Endometrium (tissue), 2 donors: Measurements from ENCODE around the gene ZNF516.

ENCODE experiments used
- FAIRE-seq: peaks from 2 replicates; lab custom pipeline; 2012; peaks lifted over from hg19 to GRCh38; lab: Jason Lieb, UNC
- donor health status: control.
- donor health status: control.

ZNF516 gene

DNA sequence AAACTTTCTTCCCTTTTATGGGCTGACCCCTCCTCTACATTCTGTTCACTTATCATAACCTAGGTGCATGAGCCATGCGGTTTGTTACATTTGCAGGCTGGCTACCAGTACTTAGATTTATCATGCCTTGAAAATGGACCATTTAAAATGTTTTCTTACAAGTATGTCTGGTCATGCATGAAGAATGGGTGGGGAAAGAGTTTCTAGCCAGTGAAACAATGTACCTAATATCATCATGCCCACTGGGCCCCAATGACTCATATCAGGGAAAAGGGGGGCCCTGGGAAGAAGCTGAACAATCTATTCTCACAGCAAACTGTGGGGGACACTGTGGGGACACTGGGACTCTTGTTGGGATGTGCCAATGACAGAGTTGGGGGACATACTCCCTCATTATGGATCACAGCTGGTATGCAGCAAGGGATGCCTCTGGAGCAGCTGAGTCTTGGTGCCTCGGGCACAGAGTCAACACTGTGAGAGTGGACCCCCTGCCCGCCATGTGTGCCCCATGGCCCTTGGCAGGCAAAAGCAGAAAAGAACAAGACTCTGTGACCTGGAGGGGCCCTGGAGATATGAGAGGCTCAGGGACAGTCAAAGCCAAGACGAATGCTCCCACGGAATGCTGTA, 156.3 kb downstream of the ZNF516 start:
- no peak for FAIRE-seq

DNA sequence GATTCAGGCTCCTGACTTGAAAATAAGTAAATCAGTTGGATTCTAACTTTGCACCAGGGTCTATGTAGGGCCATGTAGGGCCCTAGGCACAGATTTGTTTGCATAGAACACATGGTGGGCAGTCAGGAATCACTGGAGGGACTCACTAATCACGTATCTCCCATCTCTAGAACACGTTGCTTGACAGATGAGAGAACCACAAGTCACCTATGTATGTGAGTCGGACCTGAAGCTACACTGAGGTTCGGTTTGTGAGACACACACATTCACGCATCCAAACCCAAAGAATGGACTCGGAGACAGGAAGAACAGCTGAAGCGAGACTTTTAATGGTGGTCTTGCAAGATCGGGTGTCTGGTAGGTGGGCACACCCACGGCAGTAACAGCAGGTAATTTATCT, 157.0 kb downstream of the ZNF516 start:
- FAIRE-seq, result no peak

DNA sequence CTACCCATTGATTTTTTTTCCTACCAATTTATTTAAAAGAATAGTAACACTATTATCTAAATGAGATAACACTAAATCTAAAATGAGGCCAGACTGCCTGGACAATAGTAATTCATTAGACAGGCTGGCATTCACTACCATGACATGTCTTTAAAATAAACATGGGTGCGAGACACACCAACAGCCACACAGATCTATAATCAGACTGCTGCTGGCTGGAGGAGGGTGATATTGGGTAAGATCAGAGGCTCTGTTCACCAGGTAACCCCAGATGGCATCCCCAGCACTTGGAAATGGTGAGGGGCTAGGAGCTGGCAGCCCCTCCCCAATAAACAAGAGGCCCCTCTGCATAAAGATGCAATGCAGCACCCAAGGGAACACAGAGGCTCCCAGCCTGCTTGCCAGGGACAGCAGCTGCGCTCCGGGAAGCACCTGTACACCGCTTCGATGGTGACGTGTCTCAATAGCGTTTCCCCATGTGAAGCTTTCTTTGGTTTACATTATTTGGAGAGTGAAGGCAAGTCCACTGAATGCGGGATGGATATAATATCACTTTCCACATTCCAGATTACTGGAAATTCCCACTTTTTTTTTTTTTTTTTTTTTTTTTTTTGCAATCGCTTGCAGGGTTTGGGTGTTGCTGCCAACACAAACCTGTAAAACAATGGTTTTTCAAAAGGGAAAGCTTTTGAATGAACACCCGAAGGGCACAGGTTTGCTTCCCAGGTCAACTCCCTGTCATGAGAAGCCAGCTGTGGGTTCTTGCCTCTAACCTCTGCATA, 159.0 kb downstream of the ZNF516 start:
- no peak for FAIRE-seq

DNA sequence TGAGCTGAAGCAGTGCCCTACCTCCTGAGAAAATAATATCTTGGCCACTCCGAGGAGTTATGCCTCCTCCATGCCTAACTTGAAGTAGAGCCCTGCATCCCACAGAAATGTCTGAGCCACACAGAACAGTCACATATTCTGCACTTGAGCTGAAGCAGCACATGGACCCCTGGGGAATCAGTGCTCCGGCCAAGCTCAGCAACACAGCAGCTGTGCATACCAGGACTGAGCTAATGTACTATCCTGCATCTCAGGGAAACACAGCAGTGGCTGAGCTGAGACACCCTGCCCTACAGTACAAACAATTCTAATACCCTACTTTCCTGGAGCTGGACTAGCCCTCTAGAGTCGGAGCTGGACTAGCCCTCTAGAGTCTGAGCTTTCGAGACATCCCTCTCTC, 166.9 kb downstream of the ZNF516 start:
- FAIRE-seq, result no peak

DNA sequence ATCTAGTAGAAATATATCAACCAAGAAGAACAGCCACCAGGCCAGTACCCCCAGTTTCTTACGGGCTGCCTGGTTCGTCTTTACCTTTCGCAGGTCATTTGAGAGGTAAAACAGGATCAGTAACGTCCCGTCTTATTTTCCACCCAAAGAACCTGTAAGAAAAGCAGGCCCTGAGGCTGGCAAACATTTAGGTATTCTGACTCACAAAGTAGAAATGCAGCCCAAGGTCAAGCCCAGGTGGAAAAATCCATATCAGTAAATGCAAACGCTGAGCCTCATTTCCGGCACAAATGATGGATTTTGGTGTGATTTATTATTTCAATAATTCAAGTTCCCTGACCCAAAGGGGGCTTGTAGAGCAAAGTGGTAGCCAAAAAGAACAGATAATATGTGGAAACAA, 171.2 kb downstream of the ZNF516 start:
- FAIRE-seq, result no peak

DNA sequence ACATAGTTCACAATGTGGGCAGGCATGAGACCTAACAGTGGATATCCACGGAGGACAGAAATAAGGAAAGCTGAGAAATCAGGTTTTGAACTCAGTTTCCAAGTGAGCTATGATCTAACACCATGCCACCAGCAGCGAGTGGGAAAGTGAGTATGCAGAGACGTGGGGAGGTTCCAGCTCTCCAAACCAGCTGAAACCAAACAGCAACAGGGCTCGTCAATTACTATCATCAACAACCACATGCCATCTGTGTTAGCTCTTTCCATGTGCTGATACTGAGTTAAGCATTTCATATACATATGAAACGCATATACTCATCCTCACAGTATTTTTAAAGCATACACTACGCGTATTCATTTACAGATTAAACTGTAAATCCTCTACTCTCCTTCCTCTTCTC, 172.4 kb downstream of the ZNF516 start:
- no peak for FAIRE-seq

DNA sequence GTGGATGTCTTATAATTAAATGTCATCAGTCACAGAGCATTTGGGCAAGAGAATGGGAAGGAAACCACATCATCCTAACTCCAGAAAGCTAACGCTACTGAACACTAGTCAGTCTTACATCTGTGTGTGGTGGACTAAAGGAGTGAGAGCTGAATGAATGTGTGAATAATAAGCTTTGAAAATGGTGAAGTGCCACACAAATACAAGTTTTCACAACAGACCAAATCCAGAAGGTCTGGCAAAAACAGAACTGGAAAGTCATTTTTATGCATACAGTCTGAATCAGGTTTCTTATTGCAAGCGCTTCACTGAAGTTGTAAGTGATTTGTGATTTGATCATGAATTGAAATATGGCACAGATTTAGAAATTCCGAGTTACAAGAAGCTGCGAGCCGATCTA, 175.7 kb downstream of the ZNF516 start:
- FAIRE-seq, result no peak

DNA sequence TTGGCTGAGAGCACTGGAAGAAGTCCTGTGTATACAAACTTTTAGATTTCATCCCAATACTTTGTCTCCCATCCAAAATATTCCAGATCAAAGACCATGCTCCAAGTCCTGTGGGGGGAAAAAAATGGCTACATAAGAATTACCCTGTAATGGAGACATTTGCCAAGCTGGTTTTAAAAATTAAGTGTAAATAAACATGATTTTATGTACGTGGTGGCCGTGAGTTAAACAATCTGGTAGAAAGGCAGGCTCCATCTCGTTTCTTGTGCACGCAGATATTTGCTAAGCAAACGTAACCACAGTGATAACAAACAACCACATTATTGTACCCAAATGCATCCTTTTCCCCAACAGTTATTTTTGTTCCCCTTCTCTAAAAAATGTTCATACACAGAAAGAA, 176.4 kb downstream of the ZNF516 start:
- FAIRE-seq, result no peak

DNA sequence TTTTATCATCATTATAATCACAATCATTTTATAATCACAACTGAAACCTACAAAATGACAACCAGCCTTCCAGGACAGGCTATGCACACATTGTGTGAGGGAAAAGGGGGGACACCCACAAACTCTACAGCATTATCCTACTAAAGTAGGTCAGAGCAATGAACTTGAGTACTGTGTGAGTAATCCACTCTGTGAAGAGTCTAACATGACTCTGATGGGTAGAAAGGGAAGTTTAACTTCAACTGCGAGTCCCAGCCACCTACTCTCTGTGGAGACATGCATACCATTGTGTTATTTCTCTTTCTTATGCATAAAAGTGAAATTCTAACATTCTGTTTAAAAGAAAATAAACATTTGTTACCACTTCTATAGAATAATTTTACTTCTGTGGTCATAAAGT, 177.9 kb downstream of the ZNF516 start:
- FAIRE-seq, result no peak

DNA sequence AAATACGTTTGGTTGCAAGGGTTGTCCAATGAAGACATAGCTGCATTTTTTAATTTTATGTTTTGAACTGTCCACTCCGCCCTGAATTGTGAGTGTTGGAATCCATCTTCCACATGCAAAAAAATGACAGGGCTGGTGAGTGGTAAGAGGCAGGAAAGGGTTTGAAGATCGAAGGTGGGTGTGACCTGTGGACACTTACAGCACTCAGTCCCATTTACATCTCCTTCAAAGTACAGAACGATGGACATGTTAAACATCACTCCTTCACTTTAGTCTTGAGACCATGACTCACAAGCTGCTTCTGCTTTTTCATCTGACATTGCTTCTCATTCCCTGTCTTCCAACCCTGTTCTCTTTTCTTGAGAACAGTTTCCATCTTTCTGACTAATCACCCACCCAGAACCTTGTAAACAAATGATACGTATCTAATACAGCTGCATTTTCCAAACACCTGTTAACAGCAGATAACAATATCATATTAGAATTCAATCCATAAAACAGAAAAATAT, 179.3 kb downstream of the ZNF516 start:
- FAIRE-seq, result no peak

DNA sequence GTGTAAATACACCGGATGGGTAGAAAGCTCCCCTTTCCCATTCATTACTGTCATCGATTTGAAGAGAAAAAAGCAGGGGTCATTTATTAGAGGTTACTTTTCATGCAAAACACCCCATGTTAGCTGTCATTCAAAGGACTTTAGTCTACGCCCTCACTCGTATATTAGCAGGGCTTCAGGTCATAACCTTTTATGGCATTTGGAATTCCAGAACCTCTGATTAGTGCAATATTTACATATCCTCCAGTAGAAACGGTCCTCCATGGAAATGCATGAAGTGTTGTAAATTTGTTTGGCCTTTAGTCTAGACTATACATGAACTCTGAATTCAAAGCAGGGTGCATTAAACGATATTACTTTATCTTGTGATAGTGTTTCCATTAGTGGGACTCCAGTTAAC, 180.5 kb downstream of the ZNF516 start:
- FAIRE-seq, result no peak

DNA sequence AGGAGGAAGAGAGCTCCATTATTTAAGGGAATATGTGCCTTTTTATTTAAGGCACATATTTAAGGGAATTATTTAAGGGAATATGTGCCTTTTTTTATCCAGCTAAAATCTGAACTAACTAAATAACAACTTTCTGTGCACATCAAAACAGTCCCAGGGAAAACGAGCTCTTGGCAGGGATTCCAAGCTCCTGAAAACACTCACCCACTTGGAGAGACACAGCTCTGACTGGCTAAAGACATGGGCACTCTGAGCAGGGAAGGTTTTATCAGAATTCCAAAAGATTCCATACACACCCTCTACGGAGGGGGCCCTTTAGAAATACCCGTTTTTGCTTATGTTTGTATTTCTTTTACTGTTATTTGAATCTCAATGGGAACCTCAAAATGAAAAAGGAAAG, 181.0 kb downstream of the ZNF516 start:
- FAIRE-seq, result no peak
